ENCODE data around the gene PLEKHN1. TPM values are rescaled to one million over a fixed set of nuclear protein-coding genes. Genes with fewer than 3 reads are reported as not detected.
A peak's percentile ranks its signal among the peaks of the same experiment; 100 is the strongest.
"Not testable (repeated sequence)": the region's sequence is repeated elsewhere in the genome, so short reads cannot be mapped to it uniquely, and the experiment has no call there.

The PLEKHN1 gene
- total RNA-seq, 2 donors from 2014 or later = 0.59 TPM; not detected in 1

DNA sequence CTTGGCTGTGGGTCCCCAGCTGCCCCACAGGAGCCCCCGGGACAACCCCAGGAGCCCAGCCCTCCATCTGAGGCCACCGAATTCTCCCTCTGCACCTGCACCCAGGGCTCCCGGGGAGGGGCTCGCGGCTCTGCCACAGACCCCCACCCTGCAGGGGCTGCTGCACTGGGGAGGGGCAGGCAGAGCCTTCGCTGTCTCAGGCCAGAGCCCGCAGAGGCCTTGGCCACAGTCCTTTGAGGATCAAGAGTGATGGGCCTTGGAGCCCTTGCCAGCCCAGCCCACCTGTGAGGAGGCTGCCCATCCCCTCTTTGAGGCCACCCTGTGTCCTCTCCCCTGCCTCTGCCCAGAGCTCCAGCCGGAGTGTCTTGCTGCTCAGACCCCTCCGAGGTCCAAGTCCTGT is 9.1 kb downstream of the PLEKHN1 start:
- no peak for DNase-seq (ENCODE audit: low spot score)
- H3K27ac ChIP-seq = peak overlapping the region in 1 of 2 donors; percentile 52
- peaks cover 4 to 10% of the 10 kb centered on the region in 2 donors for H3K27me3 ChIP-seq

DNA sequence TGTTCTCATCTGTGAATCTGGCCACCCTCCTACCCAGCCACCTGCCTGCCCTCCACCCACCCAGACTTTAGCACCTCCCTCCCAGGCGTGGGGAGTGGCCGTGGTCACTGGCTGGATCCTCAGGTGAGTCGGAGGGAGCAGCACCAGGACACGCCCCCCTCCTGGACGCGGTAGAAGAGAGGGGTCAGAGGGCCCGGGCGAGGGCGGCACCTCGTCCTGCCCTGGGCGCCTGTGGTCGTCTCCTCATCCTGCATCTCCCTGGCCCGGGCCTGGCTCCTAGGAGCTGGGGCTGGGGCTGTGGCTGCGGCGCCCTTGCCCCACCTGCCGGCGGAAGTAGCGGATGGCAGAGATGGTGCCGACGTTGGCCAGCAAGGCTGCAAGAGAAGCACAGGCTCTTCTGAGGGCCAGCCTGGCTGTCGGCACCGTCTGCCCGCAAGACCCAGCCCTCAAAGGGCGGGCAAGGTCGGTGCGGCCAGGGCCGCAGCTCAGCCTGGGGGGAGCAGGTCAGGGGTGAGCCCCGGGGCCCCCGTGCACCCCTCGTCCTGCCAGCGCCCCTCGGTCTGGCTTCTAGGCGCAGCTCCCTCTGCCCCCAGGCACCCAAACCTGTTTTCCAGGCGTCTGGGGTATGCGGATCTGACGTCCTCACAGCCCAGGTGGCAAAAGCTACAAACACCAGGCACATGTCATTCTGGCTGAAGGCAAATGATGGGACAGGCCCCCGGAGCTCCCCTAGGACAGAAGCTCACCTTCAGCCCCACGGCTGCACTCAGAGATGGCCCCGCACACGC is 9.8 kb downstream of the PLEKHN1 start:
- TF ChIP-seq, protein P1, sequence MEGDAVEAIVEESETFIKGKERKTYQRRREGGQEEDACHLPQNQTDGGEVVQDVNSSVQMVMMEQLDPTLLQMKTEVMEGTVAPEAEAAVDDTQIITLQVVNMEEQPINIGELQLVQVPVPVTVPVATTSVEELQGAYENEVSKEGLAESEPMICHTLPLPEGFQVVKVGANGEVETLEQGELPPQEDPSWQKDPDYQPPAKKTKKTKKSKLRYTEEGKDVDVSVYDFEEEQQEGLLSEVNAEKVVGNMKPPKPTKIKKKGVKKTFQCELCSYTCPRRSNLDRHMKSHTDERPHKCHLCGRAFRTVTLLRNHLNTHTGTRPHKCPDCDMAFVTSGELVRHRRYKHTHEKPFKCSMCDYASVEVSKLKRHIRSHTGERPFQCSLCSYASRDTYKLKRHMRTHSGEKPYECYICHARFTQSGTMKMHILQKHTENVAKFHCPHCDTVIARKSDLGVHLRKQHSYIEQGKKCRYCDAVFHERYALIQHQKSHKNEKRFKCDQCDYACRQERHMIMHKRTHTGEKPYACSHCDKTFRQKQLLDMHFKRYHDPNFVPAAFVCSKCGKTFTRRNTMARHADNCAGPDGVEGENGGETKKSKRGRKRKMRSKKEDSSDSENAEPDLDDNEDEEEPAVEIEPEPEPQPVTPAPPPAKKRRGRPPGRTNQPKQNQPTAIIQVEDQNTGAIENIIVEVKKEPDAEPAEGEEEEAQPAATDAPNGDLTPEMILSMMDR (IDR thresholded peaks at IDR 0.05) = peak; percentile 28 to 59
- H3K27ac ChIP-seq = peak overlapping the region; percentile 5 to 52
- H3K4me1 ChIP-seq = peaks cover 0 to 38% of the 10 kb centered on the region in 2 donors
- no peak for DNase-seq (ENCODE audit: low spot score)
- no peaks in the 10 kb centered on the region for H3K9me3 ChIP-seq
- peak overlapping the region in 1 of 2 donors; percentile 29 for H3K4me3 ChIP-seq
- H3K27me3 ChIP-seq = peaks cover 0 to 3% of the 10 kb centered on the region in 2 donors
- peaks cover 15% of the 10 kb centered on the region for H3K36me3 ChIP-seq

More for the DNA sequence above, 9.1 kb downstream of the PLEKHN1 start:
- peaks cover 15% of the 10 kb centered on the region for H3K36me3 ChIP-seq
- TF ChIP-seq, protein P1 (IDR thresholded peaks at IDR 0.05) = no peak
- no peaks in the 10 kb centered on the region for H3K9me3 ChIP-seq
- peaks cover 0 to 34% of the 10 kb centered on the region in 2 donors for H3K4me1 ChIP-seq
- H3K4me3 ChIP-seq = no peak overlapping the region

DNA sequence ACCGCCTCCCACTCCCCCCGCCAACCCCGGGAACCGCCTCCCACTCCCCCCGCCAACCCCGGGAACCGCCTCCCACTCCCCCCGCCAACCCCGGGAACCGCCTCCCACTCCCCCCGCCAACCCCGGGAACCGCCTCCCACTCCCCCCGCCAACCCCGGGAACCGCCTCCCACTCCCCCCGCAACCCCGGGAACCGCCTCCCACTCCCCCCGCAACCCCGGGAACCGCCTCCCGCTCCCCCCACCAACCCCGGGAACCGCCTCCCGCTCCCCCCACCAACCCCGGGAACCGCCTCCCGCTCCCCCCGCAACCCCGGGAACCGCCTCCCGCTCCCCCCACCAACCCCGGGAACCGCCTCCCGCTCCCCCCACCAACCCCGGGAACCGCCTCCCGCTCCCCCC is 10.5 kb downstream of the PLEKHN1 start:
- H3K27me3 ChIP-seq = not testable (repeated sequence)
- H3K4me1 ChIP-seq = peaks cover 0 to 41% of the 10 kb centered on the region in 2 donors

DNA sequence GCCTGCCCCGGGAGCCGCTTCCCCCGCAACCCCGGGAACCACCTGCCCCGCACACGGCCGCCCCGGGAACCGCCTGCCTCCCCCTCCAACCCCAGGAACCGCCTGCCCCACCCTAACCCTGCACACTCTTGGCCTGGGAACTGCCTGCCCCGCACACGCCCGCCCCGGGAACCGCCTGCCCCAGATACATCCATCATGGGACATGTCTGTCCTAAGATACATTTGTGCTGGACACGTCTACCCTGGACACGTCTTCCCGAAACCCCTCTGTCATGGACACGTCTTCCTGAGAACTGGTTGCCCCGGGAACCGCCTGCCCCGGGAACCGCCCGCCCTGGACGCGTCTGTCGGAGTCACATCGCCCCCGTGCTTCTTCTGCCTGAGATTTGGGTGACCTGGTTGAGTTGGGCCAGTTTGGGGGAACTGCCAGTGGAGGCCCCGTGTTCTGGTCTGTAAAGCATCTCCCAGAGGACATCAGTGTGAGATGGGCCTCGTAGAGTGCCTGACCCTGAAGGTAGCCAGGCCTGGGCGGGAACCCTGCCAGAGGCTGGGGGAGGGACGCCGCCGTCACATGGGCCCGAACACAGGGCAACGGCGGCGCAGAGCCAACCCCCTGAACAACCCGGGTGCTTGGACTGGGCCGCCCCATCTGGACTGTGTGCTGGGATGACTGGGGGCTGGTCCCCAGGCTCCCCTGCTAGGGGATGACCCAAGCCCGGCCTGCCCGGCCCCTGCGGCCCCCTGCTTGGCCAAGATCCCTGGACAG is 12.0 kb downstream of the PLEKHN1 start:
- Histone ChIP-seq H3K27me3 (no peaks in the 10 kb centered on the region), H3K27ac (peak overlapping the region; percentile 53 to 91), H3K36me3 (peaks cover 15% of the 10 kb centered on the region), H3K4me3 (peak overlapping the region; percentile 7 to 34), H3K9me3 (no peaks in the 10 kb centered on the region), H3K4me1 (peaks cover 0 to 48% of the 10 kb centered on the region in 2 donors)
- TF ChIP-seq, protein P1 (IDR thresholded peaks at IDR 0.05) = no peak
- DNase-seq (ENCODE audit: low spot score) = no peak

More for the DNA sequence above, 10.5 kb downstream of the PLEKHN1 start:
- H3K4me3 ChIP-seq; H3K9me3 ChIP-seq; H3K27ac ChIP-seq; DNase-seq (ENCODE audit: low spot score): not testable (repeated sequence)
- H3K36me3 ChIP-seq = peaks cover 15% of the 10 kb centered on the region

DNA sequence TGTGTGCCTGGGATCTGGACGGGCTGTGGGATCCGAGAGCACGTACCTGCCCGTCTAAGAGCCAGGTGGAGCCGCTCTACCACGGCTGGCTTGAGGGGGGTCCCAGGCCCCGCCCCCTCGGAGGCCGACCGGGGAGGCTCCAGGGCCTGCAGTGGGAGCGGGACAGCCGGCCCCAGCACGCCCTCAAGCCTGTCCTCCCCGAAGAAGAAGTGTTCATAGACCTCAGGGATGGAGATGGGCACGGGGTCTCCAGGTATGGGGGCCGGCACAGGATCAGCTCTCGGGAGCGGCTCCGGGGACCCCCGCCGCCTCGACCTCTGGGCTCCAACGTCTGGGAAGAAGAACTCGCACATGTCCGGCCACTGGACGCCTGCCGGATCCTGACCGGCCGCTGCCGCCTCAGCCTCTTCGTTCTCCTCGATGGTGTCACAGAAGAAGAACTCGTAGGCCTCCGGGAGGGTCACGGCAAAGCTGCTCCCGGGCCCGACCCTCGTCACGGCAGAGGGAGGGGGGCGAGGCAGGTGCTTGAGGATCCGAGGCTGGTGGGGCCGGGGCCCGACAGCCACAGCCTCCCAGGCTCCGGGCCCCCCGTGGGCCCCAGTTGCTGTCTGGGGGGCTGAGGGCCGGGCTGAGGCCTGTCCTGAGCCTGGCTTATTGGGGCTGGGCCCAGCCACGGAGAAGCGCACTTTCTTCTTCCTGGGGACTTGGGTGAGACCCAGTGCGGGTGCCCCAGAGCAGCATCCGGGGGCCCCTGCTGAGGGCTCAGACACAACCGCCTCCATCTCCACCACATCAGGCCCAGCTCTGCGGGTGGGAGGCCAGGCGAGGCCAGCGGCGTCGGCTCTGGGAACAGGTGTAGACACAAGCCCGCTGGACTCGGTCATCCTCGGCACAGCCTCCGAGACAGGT is 12.8 kb downstream of the PLEKHN1 start:
- peaks cover 0 to 53% of the 10 kb centered on the region in 2 donors for H3K4me1 ChIP-seq
- peak overlapping the region; percentile 91 to 93 for H3K27ac ChIP-seq
- H3K4me3 ChIP-seq = peak overlapping the region; percentile 7 to 34
- H3K27me3 ChIP-seq = no peaks in the 10 kb centered on the region
- no peaks in the 10 kb centered on the region for H3K9me3 ChIP-seq
- H3K36me3 ChIP-seq = peaks cover 15% of the 10 kb centered on the region
- TF ChIP-seq, protein P1 (IDR thresholded peaks at IDR 0.05) = no peak
- DNase-seq (ENCODE audit: low spot score) = no peak
